Activated CD8-positive, alpha-beta memory T cell treated with anti-CD3 and anti-CD28 coated beads, Interleukin-2, amount 50 U/mL, for 24 hours (primary cell): Measurements from ENCODE around the gene RAMACL.

Experiments used
- DNase-seq: peaks from one replicate; pipeline ENCODE4 v3.0.0-alpha.2; 2020; ENCODE audit errors: extremely low read depth

Gene RAMACL

GRCh38 chr6:166573511-166574216 lies 12.8 kb downstream of the RAMACL start:
- DNase-seq: no peak

- DNase-seq: no peak
Observed at GRCh38 chr6:166572370-166573261, 13.9 kb downstream of the RAMACL start.

GRCh38 chr6:166570929-166571713 lies 15.4 kb downstream of the RAMACL start:
- no peak for DNase-seq

GRCh38 chr6:166569206-166569605 lies 17.3 kb downstream of the RAMACL start:
- DNase-seq: no peak

- no peak for DNase-seq
Observed at GRCh38 chr6:166567813-166568212, 18.7 kb downstream of the RAMACL start.

- DNase-seq: no peak
Observed at GRCh38 chr6:166567107-166567506, 19.4 kb downstream of the RAMACL start.

GRCh38 chr6:166566026-166567011 lies 20.2 kb downstream of the RAMACL start:
- DNase-seq: no peak

- no peak for DNase-seq
Observed at GRCh38 chr6:166565084-166565967, 21.2 kb downstream of the RAMACL start.

- DNase-seq: no peak
Observed at GRCh38 chr6:166563805-166564204, 22.7 kb downstream of the RAMACL start.

- DNase-seq: no peak
Observed at GRCh38 chr6:166563200-166563599, 23.3 kb downstream of the RAMACL start.

GRCh38 chr6:166562726-166563125 lies 23.8 kb downstream of the RAMACL start:
- DNase-seq: no peak

- DNase-seq: no peak
Observed at GRCh38 chr6:166561771-166562359, 24.6 kb downstream of the RAMACL start.

- DNase-seq: no peak
Observed at GRCh38 chr6:166560222-166560621, 26.3 kb downstream of the RAMACL start.

GRCh38 chr6:166559662-166560061 lies 26.8 kb downstream of the RAMACL start:
- DNase-seq: no peak

GRCh38 chr6:166559211-166559610 lies 27.3 kb downstream of the RAMACL start:
- DNase-seq: no peak

GRCh38 chr6:166558156-166559005 lies 28.1 kb downstream of the RAMACL start:
- no peak for DNase-seq

- DNase-seq: no peak
Observed at GRCh38 chr6:166556863-166557322, 29.6 kb downstream of the RAMACL start.

- no peak for DNase-seq
Observed at GRCh38 chr6:166556336-166556735, 30.1 kb downstream of the RAMACL start.

- no peak for DNase-seq
Observed at GRCh38 chr6:166555086-166555485, 31.4 kb downstream of the RAMACL start.
